IPS-NIHi7 (cell line): ENCODE data around the gene PCCA.
"Not testable (repeated sequence)": the region's sequence is repeated elsewhere in the genome, so short reads cannot be mapped to it uniquely, and the experiment has no call there.

Experiments used
- DNase-seq: peaks from one replicate; pipeline ENCODE4 v3.0.0; 2012; ENCODE audit warnings: mixed read lengths; ENCODE audit errors: extremely low spot score

Gene PCCA

GRCh38 chr13:100362781-100363180, 273.9 kb downstream of the PCCA start:
- DNase-seq: no peak

GRCh38 chr13:100363285-100363711, 274.4 kb downstream of the PCCA start:
- DNase-seq: no peak

GRCh38 chr13:100363874-100364273, 275.0 kb downstream of the PCCA start:
- no peak for DNase-seq

GRCh38 chr13:100364591-100364990, 275.7 kb downstream of the PCCA start:
- DNase-seq: no peak

GRCh38 chr13:100365680-100366079, 276.8 kb downstream of the PCCA start:
- DNase-seq: no peak

GRCh38 chr13:100378533-100378932, 289.6 kb downstream of the PCCA start:
- no peak for DNase-seq

- no peak for DNase-seq
These were observed 292.8 kb downstream of the PCCA start for GRCh38 chr13:100381595-100382224.

- no peak for DNase-seq
These were observed 293.9 kb downstream of the PCCA start for GRCh38 chr13:100382785-100383184.

- no peak for DNase-seq
These were observed 298.5 kb downstream of the PCCA start for GRCh38 chr13:100387416-100387815.

- DNase-seq: not testable (repeated sequence)
These were observed 299.3 kb downstream of the PCCA start for GRCh38 chr13:100388150-100388549.

- DNase-seq: no peak
These were observed 300.0 kb downstream of the PCCA start for GRCh38 chr13:100388923-100389322.

GRCh38 chr13:100389617-100390016, 300.7 kb downstream of the PCCA start:
- no peak for DNase-seq

GRCh38 chr13:100392709-100393630, 304.1 kb downstream of the PCCA start:
- peak; percentile 77 for DNase-seq

- no peak for DNase-seq
These were observed 305.3 kb downstream of the PCCA start for GRCh38 chr13:100394005-100394695.

GRCh38 chr13:100395698-100396373, 306.9 kb downstream of the PCCA start:
- no peak for DNase-seq

GRCh38 chr13:100396776-100397175, 307.9 kb downstream of the PCCA start:
- DNase-seq: peak; percentile 63

- DNase-seq: no peak
These were observed 308.7 kb downstream of the PCCA start for GRCh38 chr13:100397627-100398026.

GRCh38 chr13:100398360-100398759, 309.5 kb downstream of the PCCA start:
- DNase-seq: no peak

GRCh38 chr13:100399455-100399854, 310.6 kb downstream of the PCCA start:
- DNase-seq: no peak

GRCh38 chr13:100403675-100404074, 314.8 kb downstream of the PCCA start:
- no peak for DNase-seq

GRCh38 chr13:100409132-100409531, 320.2 kb downstream of the PCCA start:
- no peak for DNase-seq

GRCh38 chr13:100423375-100423774, 334.5 kb downstream of the PCCA start:
- no peak for DNase-seq
